Embryonic facial prominence (tissue), 1 donor: ENCODE measurements around the gene FPR2.
"Not testable (repeated sequence)": the region's sequence is repeated elsewhere in the genome, so short reads cannot be mapped to it uniquely, and the experiment has no call there.

Experiments used
- DNase-seq: peaks from one replicate; pipeline ENCODE4 v3.0.0-alpha.2; 2016; ENCODE audit errors: extremely low spot score

The FPR2 gene

GRCh38 chr19:51739466-51740213 is 21.3 kb upstream of the FPR2 start:
- DNase-seq = no peak

- DNase-seq = no peak
These were observed 20.6 kb upstream of the FPR2 start for GRCh38 chr19:51740356-51740755.

GRCh38 chr19:51742789-51743188 is 18.2 kb upstream of the FPR2 start:
- DNase-seq = no peak

GRCh38 chr19:51743405-51743804 is 17.6 kb upstream of the FPR2 start:
- no peak for DNase-seq

- no peak for DNase-seq
These were observed 14.2 kb upstream of the FPR2 start for GRCh38 chr19:51746731-51747130.

- DNase-seq = no peak
These were observed 11.0 kb upstream of the FPR2 start for GRCh38 chr19:51749979-51750378.

GRCh38 chr19:51750400-51751094 is 10.4 kb upstream of the FPR2 start:
- DNase-seq = no peak

GRCh38 chr19:51751655-51752054 is 9.3 kb upstream of the FPR2 start, which contains the start of gene FPR1:
TSS of gene FPR1 (minus strand) at chr19:51751878. CDS start at chr19:51746994, 4,884 bp downstream.
- DNase-seq = no peak

- no peak for DNase-seq
These were observed 6.9 kb upstream of the FPR2 start for GRCh38 chr19:51754109-51754508.

GRCh38 chr19:51754770-51755169 is 6.2 kb upstream of the FPR2 start:
- DNase-seq = no peak

GRCh38 chr19:51755571-51755970 is 5.4 kb upstream of the FPR2 start:
- no peak for DNase-seq

- no peak for DNase-seq
These were observed 716 bp downstream of the FPR2 start for GRCh38 chr19:51761696-51762095.

GRCh38 chr19:51765086-51765485 is 4.1 kb downstream of the FPR2 start:
- DNase-seq = no peak

- no peak for DNase-seq
These were observed 5.5 kb downstream of the FPR2 start for GRCh38 chr19:51766461-51766860.

GRCh38 chr19:51771376-51772130 is 10.6 kb downstream of the FPR2 start:
- no peak for DNase-seq

GRCh38 chr19:51772977-51773376 is 12.0 kb downstream of the FPR2 start:
- DNase-seq = no peak

GRCh38 chr19:51776561-51776960 is 15.6 kb downstream of the FPR2 start:
- DNase-seq = not testable (repeated sequence)

GRCh38 chr19:51777570-51778462 is 16.8 kb downstream of the FPR2 start:
- DNase-seq = peak; percentile 50

- no peak for DNase-seq
These were observed 18.2 kb downstream of the FPR2 start for GRCh38 chr19:51779181-51779580.

GRCh38 chr19:51779703-51780102 is 18.7 kb downstream of the FPR2 start:
- no peak for DNase-seq

- DNase-seq = no peak
These were observed 19.3 kb downstream of the FPR2 start for GRCh38 chr19:51780270-51780669.

- DNase-seq = no peak
These were observed 21.0 kb downstream of the FPR2 start for GRCh38 chr19:51781999-51782398.
